ENCODE results near the gene OSGEP.
A peak's percentile ranks its signal among the peaks of the same experiment; 100 is the strongest.

OSGEP gene

DNA sequence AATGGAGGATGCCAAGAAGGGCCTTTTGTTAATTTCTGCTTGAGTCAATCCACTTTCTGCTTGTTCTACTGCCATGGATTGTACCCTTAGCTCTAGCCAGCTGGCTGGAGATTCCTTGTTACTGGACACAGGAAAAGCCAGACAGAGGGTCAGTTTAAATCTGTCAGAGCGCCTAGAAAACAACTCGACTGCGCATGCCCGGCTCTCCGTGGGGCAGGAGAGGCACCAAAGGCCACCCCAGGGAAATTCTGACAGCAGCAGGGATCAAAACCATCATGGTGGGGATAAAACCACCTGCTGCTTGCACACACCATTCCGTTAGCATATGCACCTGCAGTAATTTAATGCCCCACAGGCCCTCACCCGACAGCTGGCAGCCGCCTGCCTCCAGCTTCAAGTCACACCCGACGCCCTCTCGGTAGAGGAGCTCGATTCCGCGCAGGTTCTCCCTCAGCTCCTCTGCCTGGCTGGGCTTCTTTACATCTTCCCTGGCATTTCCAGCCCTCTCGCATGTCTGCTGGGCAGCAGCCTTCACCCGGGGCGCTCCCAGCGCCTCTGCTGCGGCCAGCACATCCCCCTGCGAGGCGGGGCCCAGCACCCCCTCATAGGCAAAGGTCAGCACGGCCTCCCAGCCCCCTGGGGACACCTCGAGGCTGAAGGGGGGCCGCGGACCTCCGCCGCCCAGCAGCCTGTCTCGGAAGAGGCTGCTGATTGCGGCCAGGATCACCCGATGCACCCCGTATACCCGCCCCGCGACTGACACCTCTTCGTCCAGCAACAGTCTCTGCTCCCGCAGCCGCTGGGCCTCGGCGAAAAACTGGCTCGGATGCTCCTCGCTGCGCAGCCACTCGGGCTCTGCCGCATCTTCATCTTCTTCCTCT, 19.7 kb downstream of the OSGEP start:
- DNase-seq (ENCODE audit: low spot score), result no peak

DNA sequence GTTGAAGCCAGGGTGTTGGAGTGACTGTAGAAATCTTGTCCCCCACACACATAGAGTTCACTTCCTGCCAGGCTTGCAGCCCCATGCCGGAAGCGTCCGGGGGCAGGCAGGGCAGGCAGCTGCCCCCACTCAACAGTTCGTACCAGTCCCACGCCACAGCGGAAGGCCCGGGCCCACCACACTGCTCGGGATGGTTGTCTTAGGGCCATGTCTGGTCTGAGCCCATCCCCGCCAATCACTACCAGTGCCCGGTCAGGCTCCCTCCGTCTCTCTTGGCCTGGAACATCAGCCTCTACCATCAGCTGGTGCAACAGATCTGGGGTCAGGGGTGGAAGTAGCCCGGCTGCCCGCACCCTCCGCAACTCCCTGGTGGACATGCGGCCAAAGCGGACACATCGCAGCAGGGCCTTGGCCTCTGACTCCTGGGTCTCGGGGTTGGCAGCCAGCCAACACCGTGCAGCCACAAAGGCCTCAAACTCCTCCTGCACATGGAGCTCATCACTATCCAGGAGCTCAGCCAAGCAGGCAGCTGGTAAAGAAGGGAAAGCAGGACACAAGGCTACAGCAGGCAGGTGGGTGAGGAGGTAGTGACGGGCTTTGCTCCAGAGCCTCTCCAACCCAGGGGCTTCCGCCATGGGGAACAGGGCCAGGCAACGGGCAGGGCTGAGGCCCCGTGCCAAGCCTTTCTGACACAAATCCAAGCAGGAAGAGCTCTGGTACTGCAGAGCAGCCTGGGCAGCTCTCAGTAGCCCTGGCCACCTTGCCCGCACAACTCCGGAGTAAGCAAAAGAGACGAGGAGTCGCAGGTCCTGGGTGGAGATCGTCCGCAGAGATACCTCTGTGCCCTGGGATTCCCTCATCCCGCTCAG, 24.6 kb downstream of the OSGEP start:
- DNase-seq (ENCODE audit: low spot score), result no peak

GRCh38 chr14:20428802-20429201, 25.8 kb downstream of the OSGEP start:
- DNase-seq (ENCODE audit: low spot score), result no peak

- DNase-seq (ENCODE audit: low spot score), result no peak
These were observed 26.6 kb downstream of the OSGEP start for GRCh38 chr14:20428010-20428365.

DNA sequence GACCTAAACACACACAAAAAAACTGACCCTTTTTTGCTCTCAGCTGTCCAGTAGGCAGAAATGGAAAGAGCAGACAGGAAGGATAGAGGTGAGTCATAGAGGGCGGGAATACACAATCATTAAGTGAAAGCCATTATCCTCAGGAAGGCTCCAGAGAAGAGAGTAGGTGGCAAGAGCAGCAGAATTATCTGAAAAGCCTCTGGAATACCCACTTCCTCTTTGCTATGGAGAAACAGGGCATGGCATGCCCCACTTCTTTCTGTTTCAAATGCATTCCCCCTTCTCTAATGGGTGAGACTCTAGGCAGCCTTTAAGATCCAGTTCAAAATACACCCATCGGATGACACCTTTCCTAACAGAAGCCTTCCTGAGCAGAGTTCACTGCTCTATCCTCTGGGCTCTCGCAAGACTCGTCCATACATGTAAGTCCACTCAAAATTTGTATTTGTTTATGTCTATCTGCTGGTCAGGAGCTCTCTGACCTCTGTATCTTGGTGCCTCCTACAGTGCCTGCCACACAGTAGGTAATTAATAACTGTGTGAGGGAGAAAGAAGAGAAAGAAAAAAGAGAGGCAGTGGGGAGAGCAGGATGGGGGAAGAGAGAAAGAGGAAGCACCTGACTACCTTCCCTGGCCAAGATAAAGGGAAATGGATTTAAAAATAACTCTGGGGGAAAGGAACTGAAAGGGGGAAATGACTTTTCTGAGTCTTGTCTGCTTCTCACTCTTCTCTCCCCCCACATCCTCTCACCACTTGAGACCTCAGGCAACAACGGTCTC, 27.2 kb downstream of the OSGEP start:
- DNase-seq (ENCODE audit: low spot score), result peak; percentile 35

GRCh38 chr14:20424851-20425250, 29.8 kb downstream of the OSGEP start:
- DNase-seq (ENCODE audit: low spot score), result no peak

DNA sequence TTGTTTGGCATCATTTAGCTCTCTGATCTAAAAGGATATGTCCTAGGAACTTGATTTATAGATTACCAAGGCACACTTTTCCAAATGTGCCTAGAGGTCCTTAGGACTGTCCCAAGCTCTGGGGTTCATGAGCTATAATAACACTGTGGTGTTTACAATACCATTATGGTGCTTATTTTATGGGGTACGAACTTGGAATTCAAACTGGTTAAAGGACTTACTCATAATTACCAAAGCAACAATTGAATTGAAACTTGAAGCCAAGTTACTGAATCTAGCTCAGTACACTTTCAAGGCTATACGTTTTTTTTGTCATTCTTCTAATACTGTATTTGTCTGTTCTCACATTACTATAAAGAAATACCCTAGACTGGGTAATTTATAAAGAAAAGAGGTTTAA, 31.7 kb downstream of the OSGEP start:
- DNase-seq (ENCODE audit: low spot score), result no peak

DNA sequence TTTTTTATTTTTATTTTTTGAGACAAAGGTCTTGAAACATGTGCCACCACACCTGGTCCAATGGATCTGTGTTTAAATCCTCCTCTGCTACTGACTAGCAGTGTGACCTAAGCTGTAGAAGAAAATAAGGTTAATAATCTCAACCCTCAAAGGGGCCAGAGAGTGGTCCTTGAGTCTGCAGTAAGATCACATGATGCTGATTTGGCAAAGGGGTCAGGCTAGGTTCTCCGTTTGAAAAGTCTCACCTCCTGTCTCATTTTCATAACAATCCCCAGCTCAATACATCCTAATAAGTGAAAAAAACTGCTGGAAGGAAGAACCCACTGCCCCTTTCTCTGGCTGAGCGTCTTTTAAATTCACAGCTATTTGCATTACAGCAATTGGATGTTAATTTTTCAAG, 33.3 kb downstream of the OSGEP start:
- no peak for DNase-seq (ENCODE audit: low spot score)

DNA sequence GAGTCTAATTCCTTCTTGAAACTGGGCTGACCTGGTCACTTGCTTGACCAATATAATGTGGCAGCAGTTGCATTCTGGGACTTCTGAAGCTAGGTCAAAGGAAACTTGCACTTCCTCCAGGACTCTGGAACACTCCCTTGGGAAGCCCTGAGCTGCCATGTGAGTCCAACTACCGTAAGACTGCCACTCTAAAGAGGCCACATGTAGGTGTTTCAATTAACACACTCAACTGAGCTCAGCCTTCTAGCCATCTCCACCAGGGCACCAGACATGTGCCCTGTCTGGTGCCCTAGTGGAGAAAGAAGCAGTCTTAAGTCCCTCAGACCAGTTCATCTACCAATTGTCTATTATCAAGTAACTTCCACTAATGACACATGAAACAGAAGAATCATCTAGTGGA, 35.2 kb downstream of the OSGEP start:
- no peak for DNase-seq (ENCODE audit: low spot score)

GRCh38 chr14:20418501-20418909, 36.1 kb downstream of the OSGEP start:
- no peak for DNase-seq (ENCODE audit: low spot score)

GRCh38 chr14:20417250-20418186, 37.1 kb downstream of the OSGEP start:
- no peak for DNase-seq (ENCODE audit: low spot score)

- no peak for DNase-seq (ENCODE audit: low spot score)
These were observed 38.4 kb downstream of the OSGEP start for GRCh38 chr14:20416223-20416622.

- peak; percentile 69 for DNase-seq (ENCODE audit: low spot score)
These were observed 38.8 kb downstream of the OSGEP start for GRCh38 chr14:20415782-20416206.

- peak; percentile 53 for DNase-seq (ENCODE audit: low spot score)
These were observed 40.9 kb downstream of the OSGEP start for GRCh38 chr14:20413744-20414082.

- peak; percentile 79 for DNase-seq (ENCODE audit: low spot score)
These were observed 41.5 kb downstream of the OSGEP start, which contains the start of gene TEP1 for GRCh38 chr14:20412876-20413743. TSS of gene TEP1 (minus strand) at chr14:20413501. CDS start at chr14:20408439, 5,062 bp downstream.

DNA sequence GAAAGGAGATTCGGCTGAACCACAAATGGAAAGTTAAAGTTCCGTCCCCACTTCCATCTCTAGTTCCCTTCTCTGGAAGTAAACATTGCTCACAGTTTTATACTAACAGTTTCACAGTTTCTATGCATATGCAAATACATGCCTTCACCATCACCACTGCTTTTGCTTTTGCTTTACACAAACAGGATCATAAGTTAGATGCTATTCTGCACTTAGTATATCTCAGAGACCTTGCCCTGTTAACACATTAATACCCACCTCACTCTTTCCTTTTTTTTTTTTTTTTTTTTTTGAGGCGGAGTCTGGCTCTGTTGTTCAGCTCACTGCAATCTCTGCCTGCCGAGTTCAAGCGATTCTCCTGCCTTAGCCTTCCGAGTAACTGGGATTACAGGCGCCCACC, 42.2 kb downstream of the OSGEP start:
- no peak for DNase-seq (ENCODE audit: low spot score)

- no peak for DNase-seq (ENCODE audit: low spot score)
These were observed 45.4 kb downstream of the OSGEP start for GRCh38 chr14:20409226-20409625.

DNA sequence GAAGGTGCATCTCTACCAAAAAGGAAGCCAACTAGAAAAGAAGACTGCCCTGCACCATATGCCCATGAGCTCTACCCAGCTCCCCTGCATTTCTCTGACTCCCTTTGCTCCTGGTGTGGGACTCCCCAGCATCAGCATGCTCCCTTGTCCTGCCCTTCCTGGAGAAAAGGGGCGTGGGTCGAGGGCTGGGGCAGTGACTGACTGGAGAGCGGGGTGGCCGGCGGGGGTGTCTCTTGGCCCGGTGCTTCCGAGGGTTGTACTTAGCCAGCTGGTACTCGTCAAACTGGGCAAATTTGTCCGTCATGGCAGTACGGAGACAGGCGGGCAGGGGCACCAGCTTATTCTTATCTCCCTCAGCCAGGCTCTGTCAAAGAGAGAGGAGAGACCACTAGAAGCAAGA, 51.1 kb downstream of the OSGEP start:
- DNase-seq (ENCODE audit: low spot score), result no peak

- peak; percentile 79 for DNase-seq (ENCODE audit: low spot score)
These were observed 53.5 kb downstream of the OSGEP start for GRCh38 chr14:20400965-20401593.

DNA sequence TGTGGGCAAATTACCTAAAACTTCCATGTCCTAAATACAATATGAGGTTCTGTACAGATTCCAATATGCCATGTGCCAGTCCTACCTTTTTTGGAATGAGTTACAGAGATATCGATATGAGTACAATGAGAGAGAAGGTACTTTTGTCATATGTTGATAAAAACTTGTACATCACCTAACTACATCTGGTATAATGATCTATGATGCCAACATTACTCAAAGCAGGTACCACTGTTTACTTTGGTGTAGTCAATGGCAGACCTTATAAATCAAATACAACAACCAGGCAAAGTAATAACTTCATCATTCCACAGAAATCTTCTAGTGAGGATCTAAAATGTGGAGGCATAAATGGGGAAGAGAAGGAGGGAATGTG, 54.0 kb downstream of the OSGEP start:
- no peak for DNase-seq (ENCODE audit: low spot score)

All from activated CD4-positive, alpha-beta T cell treated with anti-CD3 and anti-CD28 coated beads, Interleukin-2, Interleukin-4, amounts not matched to agents 100 ng/mL and 50 ng/mL, durations not matched to agents 16 hours and 8 hours (primary cell).